Naive thymus-derived CD8-positive, alpha-beta T cell (primary cell): ENCODE data around the gene ZC3H13. TPM values are rescaled to one million over a fixed set of nuclear protein-coding genes. Genes with fewer than 3 reads are reported as not detected.
A peak's percentile ranks its signal among the peaks of the same experiment; 100 is the strongest.

Experiments used
- ATAC-seq, 2 donors: fragments of 150-1000 bp; cut with Tn5 transposase in 1 of 2; sonication (Bioruptor Pico), chemical (Tn5 transposase) in 1 of 2; 1 replicate in 1 of 2; 2 replicates in 1 of 2; pipeline ENCODE4 v1.10.0; 2021; ENCODE audit warnings: mild to moderate bottlenecking in 2 of 2, moderate library complexity in 2 of 2
- POLR2A ChIA-PET: fragments of 350-600 bp; sonication (Branson Sonifier 250); formaldehyde crosslinking; loops from one replicate; lab custom pipeline; 2021; ENCODE audit warnings: antibody characterized with exemption; lab: Charles Lee
- DNase-seq, 10 donors: peaks; one replicate each; pipeline versions ENCODE4 v3.0.0 to v3.0.0-alpha.2; 2020 to 2022
- H3K27ac Mint-ChIP-seq, 10 donors: one replicate each; pipeline ENCODE4 v1.8.0; 2020 to 2022; ENCODE audit warnings: mild to moderate bottlenecking in 10 of 10, mixed read lengths in 10 of 10, moderate library complexity in 4 of 10, inconsistent platforms in 1 of 10
- H3K27me3 Mint-ChIP-seq, 5 donors: one replicate each; pipeline ENCODE4 v1.8.0; 2021 to 2022; ENCODE audit warnings: mixed read lengths in 5 of 5
- H3K36me3 Mint-ChIP-seq, 3 donors: one replicate each; pipeline ENCODE4 v1.8.0; 2020 to 2022; ENCODE audit warnings: mixed read lengths in 3 of 3, mild to moderate bottlenecking in 2 of 3, inconsistent platforms in 1 of 3
- H3K4me1 Mint-ChIP-seq, 4 donors: one replicate each; pipeline ENCODE4 v1.8.0; 2021 to 2022; ENCODE audit warnings: mixed read lengths in 4 of 4
- H3K4me3 Mint-ChIP-seq, 10 donors: one replicate each; pipeline ENCODE4 v1.8.0; 2020 to 2022; ENCODE audit warnings: mild to moderate bottlenecking in 10 of 10, mixed read lengths in 10 of 10, moderate library complexity in 6 of 10, inconsistent platforms in 1 of 10
- H3K9me3 Mint-ChIP-seq, 9 donors: one replicate each; pipeline ENCODE4 v1.8.0; 2020 to 2022; ENCODE audit warnings: mixed read lengths in 9 of 9, mild to moderate bottlenecking in 3 of 9, inconsistent platforms in 1 of 9, moderate library complexity in 1 of 9
- polyA plus RNA-seq, 3 donors: library from polyadenylated mRNA; unstranded; fragments of 300-500 nt; fragmentation: Illumina TruSeq; gene quantifications; one replicate each; pipeline ENCODE4 v1.2.3, GENCODE V29; 2021
- total RNA-seq, 8 experiments: library from RNA in 2 of 8; stranded (reverse) in 2 of 8; gene quantifications; one replicate each; pipeline ENCODE4 v1.2.3 and lab custom pipeline; 2021 to 2026

The ZC3H13 gene
- total and polyA plus RNA-seq, 5 experiments from 2014 or later, result 21.2 to 70.8 (median 48.4) TPM

DNA sequence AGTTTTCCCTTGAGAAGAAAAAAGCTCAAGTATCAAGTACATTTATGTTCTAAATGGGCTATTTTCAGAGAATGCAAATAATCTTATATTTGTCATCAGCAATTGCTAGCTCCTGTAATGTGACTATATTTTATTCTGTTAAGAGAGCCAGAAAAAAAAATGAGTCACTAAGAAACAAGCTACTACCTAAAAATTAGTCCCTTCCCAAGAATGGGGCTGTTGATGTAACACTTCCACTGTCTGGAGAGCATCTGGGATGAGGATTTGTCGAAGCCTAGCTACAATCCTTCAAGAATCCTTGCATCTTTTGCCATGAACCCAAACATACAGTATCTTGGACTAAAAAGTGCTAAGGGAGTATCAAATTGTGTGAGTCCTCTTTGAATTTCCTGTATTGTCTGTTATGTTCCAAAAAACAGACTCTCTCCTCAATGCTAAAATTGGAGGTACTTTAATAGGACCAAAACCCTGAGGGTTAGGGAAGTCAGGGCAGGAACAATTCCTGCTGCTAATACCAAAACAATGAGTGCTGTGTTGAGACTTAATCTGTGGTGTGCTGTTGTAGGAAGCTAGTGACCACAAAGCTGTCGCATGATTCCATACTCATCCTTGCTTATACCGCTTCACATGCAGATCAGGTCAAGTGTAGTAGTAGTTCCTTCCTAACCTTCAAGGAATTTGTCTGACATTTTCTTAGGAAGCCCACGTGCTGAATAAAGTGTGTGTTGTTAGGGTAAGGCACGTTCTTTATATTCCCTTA is 4.9 kb upstream of the ZC3H13 start:
- POLR2A ChIA-PET, result interaction anchor here (0.7 kb wide), 1 partner anchor 162 kb away, joined by 3 read pairs; no protein-coding TSS in a partner anchor
- peaks cover 0 to 11% (median 5%) of the 10 kb centered on the region in 5 donors for H3K27me3 Mint-ChIP-seq
- ATAC-seq, result no peak
- no peaks in the 10 kb centered on the region for H3K9me3 Mint-ChIP-seq
- H3K36me3 Mint-ChIP-seq, result no peaks in the 10 kb centered on the region
- no peak for DNase-seq
- H3K4me3 Mint-ChIP-seq, result no peak overlapping the region
- H3K4me1 Mint-ChIP-seq, result peaks cover 0 to 13% (median 11%) of the 10 kb centered on the region in 4 donors
- no peak overlapping the region for H3K27ac Mint-ChIP-seq

DNA sequence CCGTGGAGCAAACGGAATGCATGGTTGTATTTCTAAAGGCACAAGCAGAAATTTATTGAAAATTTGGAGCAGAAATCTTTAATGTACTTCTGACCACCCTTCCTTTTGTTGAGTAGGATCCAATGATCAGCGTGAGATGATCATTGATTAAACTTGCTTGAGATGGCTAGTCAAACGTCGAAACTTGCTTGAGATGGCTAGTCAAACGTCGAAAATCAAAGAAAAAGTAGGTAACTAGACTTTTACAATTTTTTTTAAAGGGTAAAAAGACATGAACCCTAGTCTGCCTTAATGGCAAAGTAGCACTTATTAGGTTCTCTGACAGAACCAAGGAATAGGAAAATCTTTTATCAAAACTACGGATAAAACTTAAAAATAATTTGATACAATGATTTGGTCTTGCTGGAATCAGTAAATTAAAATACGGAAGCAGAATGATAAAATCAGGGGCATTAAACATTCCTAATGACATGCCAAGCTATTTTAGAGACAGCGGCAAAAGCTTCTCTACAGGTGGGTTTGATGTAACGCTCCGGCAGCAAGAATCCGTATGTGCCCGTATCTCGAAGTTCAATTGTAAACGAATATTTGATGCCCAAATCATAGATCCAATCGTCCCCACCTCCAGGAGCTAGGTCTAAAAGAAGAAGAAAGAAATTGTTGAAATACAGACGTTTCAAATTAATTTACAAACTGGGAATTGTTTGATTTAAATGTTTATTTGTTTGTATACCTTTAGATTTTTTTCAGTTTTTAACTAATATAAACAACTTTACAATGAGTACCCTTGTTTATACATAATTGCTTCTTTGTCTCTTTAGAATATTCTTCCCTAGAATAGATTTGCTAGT is 841 bp upstream of the ZC3H13 start:
- H3K4me3 Mint-ChIP-seq, result peak overlapping the region; percentile 92 to 97 (median 94)
- H3K4me1 Mint-ChIP-seq, result peaks cover 2 to 44% (median 34%) of the 10 kb centered on the region in 4 donors
- POLR2A ChIA-PET, result interaction anchor here (0.6 to 1.7 kb wide), 3 partner anchors 119 to 279 kb away, joined by 3 to 7 read pairs (median 7); no protein-coding TSS in a partner anchor
- peak in 2 of 10 donors; percentile 5 for DNase-seq
- H3K27me3 Mint-ChIP-seq, result peaks cover 0 to 11% (median 5%) of the 10 kb centered on the region in 5 donors
- no peak for ATAC-seq
- H3K27ac Mint-ChIP-seq, result peak overlapping the region; percentile 87 to 99 (median 96)
- no peaks in the 10 kb centered on the region for H3K9me3 Mint-ChIP-seq
- H3K36me3 Mint-ChIP-seq, result peaks cover 0 to 3% (median 2%) of the 10 kb centered on the region in 3 donors

DNA sequence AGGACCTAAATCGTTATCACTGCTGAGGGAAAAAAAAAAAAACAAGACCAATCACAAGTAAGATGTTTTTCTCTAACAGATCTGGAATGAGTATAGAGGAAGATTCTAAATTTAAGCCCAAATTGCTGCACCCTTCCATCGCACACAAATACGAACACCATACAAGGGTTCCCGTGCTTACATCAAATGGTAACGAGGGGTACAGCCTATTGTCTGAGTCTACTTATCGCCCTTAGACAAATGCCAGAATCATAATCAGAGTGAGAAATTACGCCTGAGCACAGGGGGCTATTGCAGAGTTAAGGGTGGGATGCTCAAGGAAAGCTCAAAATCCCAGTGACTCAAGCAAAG is 603 bp downstream of the ZC3H13 start:
- Mint-ChIP-seq H3K36me3 (peaks cover 0 to 7% (median 2%) of the 10 kb centered on the region in 3 donors), H3K27me3 (peaks cover 0 to 11% (median 5%) of the 10 kb centered on the region in 5 donors), H3K4me1 (peaks cover 7 to 50% (median 44%) of the 10 kb centered on the region in 4 donors), H3K9me3 (no peaks in the 10 kb centered on the region), H3K4me3 (peak overlapping the region; percentile 92 to 97 (median 94)), H3K27ac (peak overlapping the region; percentile 87 to 99 (median 96))
- DNase-seq, result no peak
- peak; percentile 26 to 32 for ATAC-seq
- POLR2A ChIA-PET, result interaction anchor here (0.7 to 1.7 kb wide), 6 partner anchors 73 to 587 kb away, joined by 3 to 7 read pairs (median 4); partner anchors contain the start of gene COG3

DNA sequence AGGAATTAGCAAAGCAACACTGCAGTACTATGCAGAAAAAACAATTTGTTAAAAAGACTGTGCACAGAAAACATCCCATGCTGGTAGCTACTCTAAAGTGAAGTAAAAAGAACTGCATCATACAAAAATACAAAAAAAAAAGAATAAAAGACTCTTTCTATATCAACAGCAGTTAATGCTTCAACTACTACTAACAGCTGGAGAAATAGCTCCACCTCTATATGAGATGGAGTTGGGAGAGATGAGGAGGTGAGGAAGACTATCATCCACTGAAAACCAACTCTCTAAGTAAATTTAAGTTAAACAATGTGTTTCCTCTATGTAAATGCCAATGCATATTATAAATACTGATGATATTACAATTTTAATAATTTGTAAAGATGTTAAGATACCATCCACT is 1.8 kb downstream of the ZC3H13 start:
- peak overlapping the region in 2 of 10 donors; percentile 31 to 41 for H3K27ac Mint-ChIP-seq
- POLR2A ChIA-PET, result interaction anchor here (0.7 kb wide), 1 partner anchor 76 kb away, joined by 3 read pairs; no protein-coding TSS in a partner anchor
- H3K27me3 Mint-ChIP-seq, result peaks cover 0 to 7% (median 5%) of the 10 kb centered on the region in 5 donors
- H3K4me1 Mint-ChIP-seq, result peaks cover 7 to 55% (median 46%) of the 10 kb centered on the region in 4 donors
- DNase-seq (no peak), ATAC-seq (no peak)
- peaks cover 0 to 7% (median 2%) of the 10 kb centered on the region in 3 donors for H3K36me3 Mint-ChIP-seq
- H3K9me3 Mint-ChIP-seq, result no peaks in the 10 kb centered on the region
- peak overlapping the region; percentile 7 to 66 (median 41) for H3K4me3 Mint-ChIP-seq

DNA sequence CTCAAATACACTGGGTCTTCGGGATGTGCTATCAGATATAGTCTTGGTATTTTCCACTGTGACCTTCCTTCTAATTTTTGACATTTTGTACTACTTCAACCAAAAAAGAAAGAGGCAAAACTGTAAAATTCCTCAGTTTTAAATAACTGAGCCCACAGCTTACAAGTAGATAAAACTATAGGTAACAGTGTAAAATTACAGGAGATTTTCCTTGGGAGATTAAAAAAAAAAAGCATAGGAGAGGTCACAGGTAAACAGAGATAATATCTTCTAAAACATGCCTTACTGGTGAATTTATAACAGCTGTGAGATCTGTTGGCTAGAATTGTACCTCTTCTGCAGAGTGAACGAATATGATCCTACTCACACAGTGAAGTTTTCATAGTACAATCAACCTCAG is 7.1 kb downstream of the ZC3H13 start:
- POLR2A ChIA-PET, result no interaction called here
- ATAC-seq (no peak), DNase-seq (no peak)
- Mint-ChIP-seq H3K4me1 (peaks cover 6 to 44% (median 30%) of the 10 kb centered on the region in 4 donors), H3K4me3 (peak overlapping the region in 1 of 10 donors; percentile 35), H3K27me3 (no peaks in the 10 kb centered on the region), H3K27ac (no peak overlapping the region), H3K36me3 (peaks cover 0 to 44% (median 11%) of the 10 kb centered on the region in 3 donors), H3K9me3 (no peaks in the 10 kb centered on the region)

DNA sequence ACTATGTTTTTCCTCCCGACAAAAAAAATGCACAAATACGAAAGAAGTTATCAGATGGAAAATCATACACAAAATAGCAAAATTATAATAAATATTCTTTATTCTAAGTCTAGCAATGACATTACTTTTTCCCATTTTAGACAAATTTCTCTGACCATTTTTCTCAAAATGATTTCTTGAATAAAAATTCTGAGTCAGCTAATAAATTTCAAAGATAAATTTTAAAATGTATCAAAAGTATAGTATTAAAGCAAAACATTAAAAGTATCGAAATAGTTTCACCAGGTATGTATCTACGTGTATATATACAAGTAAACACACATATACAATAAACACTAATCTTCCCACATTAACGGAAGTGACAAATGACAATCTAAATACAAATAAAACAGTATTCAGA is 8.9 kb downstream of the ZC3H13 start:
- ATAC-seq, result no peak
- peaks cover 6 to 29% (median 23%) of the 10 kb centered on the region in 4 donors for H3K4me1 Mint-ChIP-seq
- POLR2A ChIA-PET, result no interaction called here

DNA sequence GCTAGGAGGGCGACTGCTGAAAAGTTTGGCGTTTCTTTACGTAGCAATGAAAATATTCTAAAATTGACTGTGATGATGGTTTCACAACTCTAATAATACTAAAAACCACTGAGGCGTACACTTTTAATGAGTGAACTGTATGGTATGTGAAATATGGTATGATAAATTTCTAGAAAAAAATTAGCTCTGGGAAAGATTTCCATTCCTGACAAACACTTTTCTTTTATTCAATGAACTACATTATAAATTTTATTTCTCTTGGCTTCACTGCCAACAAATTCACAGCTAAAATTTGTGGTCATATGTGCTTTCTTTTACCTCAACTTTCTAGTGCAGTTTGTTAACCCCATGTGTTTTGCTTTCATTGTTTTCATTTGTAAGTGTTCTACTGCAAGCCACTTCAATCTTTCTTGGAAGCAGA is 11.1 kb downstream of the ZC3H13 start:
- POLR2A ChIA-PET, result no interaction called here
- Mint-ChIP-seq H3K27ac (no peak overlapping the region), H3K36me3 (peaks cover 5 to 72% (median 20%) of the 10 kb centered on the region in 3 donors)

More for the DNA sequence above, 8.9 kb downstream of the ZC3H13 start:
- DNase-seq, result no peak
- peaks cover 0 to 57% (median 12%) of the 10 kb centered on the region in 3 donors for H3K36me3 Mint-ChIP-seq
- H3K9me3 Mint-ChIP-seq, result no peaks in the 10 kb centered on the region
- H3K27ac Mint-ChIP-seq, result no peak overlapping the region
- no peaks in the 10 kb centered on the region for H3K27me3 Mint-ChIP-seq
- H3K4me3 Mint-ChIP-seq, result no peak overlapping the region

DNA sequence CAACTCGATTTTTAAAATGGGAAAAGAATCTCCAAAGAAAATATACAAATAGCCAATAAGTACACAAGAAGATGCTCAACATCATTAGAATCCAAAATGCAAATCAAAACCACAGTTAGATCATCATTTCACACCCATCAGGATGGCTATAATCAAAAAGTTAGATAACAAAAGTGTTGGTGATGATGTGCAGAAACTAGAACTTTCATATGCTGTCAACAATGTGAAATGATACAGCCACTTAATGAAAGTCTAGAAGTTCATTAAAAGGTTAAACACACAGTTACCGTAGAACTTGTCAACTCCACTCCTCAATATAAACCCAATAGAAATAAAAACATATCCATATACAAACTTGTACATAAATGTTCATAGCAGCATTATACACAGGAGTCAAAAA is 11.8 kb downstream of the ZC3H13 start:
- Mint-ChIP-seq H3K9me3 (no peaks in the 10 kb centered on the region), H3K36me3 (peaks cover 11 to 78% (median 25%) of the 10 kb centered on the region in 3 donors), H3K27me3 (no peaks in the 10 kb centered on the region), H3K27ac (no peak overlapping the region), H3K4me3 (no peak overlapping the region), H3K4me1 (peaks cover 10 to 20% (median 17%) of the 10 kb centered on the region in 4 donors)
- ATAC-seq, result no peak
- POLR2A ChIA-PET, result no interaction called here
- DNase-seq, result no peak

More for the DNA sequence above, 11.1 kb downstream of the ZC3H13 start:
- Mint-ChIP-seq H3K4me3 (no peak overlapping the region), H3K9me3 (no peaks in the 10 kb centered on the region), H3K27me3 (no peaks in the 10 kb centered on the region), H3K4me1 (peaks cover 8 to 20% (median 16%) of the 10 kb centered on the region in 4 donors)
- ATAC-seq, result no peak
- DNase-seq, result no peak

DNA sequence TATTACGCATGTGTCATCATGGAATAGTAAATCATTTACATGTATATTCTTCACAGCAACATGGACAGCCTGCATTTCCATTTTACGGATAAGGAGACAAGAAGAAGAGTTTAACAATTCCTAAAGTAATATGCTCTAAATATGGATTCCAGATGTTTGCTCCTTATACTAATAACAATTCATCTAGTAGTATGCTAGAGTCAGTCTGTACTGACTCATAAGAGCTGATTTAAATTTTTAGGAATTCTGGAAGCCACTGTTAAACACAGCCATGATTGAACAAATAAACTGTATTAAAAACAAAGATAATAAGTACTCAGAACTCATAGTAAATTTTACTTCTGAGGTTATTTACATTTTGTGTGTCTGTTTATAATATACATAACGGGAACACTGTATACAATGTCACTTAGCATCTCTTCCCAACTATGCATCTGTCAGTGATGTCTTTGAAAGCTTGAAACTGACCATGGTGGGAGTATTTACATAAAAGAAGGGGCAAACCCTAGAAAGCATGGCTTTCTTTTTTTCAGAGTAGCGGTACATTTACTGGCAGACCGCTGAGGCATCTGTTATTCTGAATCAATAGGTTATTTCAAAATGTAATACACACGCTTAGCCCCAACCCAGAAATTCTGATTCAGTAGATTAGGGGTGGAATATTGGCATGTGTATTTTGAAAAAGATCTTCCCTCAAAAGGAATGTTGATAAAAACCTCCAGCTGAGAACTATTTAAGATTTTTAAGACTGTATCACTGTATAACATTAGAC is 12.9 kb downstream of the ZC3H13 start:
- H3K9me3 Mint-ChIP-seq, result no peaks in the 10 kb centered on the region

DNA sequence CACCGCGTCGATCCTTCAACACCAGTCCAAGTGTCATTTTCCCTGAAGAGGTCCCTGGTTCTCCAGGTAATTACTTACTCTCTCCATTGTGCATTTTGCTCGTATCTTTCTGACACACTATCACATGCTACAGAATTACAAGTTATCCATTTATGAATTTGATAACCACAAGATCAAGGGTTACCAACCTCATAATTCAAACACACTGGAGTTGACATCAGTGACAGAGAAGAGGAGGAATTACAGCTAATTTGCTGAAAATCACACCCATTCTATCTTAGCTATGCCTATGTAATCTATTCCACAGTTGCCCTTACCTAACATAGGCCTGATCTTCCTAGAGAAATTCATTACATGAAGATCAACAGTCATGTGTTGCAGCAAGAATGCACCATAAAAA is 14.2 kb downstream of the ZC3H13 start:
- POLR2A ChIA-PET, result no interaction called here
- Mint-ChIP-seq H3K9me3 (no peaks in the 10 kb centered on the region), H3K4me3 (no peak overlapping the region), H3K27ac (peak overlapping the region in 2 of 10 donors; percentile 18 to 29), H3K27me3 (no peaks in the 10 kb centered on the region), H3K4me1 (peaks cover 2 to 18% (median 12%) of the 10 kb centered on the region in 4 donors), H3K36me3 (peaks cover 20 to 88% (median 48%) of the 10 kb centered on the region in 3 donors)
- ATAC-seq (no peak), DNase-seq (no peak)

More for the DNA sequence above, 12.9 kb downstream of the ZC3H13 start:
- no peaks in the 10 kb centered on the region for H3K27me3 Mint-ChIP-seq
- POLR2A ChIA-PET, result no interaction called here
- DNase-seq (no peak), ATAC-seq (no peak)
- no peak overlapping the region for H3K27ac Mint-ChIP-seq
- peaks cover 16 to 83% (median 36%) of the 10 kb centered on the region in 3 donors for H3K36me3 Mint-ChIP-seq
- H3K4me1 Mint-ChIP-seq, result peaks cover 4 to 15% (median 11%) of the 10 kb centered on the region in 4 donors
- no peak overlapping the region for H3K4me3 Mint-ChIP-seq

DNA sequence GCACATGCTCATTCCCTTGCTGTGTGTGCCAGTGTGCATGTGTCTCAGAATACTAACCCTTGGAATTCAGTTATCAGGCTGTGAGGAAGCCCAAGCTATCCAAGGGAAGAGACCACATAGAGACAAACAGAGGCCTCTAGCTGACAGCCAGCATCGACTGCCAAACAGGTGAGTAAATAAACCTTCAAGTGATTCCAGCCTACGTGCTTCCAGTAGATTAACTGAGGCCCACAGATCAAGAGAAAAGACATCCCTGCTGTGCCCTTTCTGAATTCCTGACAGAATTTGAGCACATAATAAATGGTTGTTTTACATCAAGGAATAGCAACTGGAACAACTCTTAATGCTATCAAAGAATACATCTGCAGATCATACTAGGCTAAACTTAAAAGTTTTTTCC is 17.5 kb downstream of the ZC3H13 start:
- peaks cover 40 to 89% (median 65%) of the 10 kb centered on the region in 3 donors for H3K36me3 Mint-ChIP-seq
- POLR2A ChIA-PET, result no interaction called here
- peaks cover 8 to 27% (median 13%) of the 10 kb centered on the region in 4 donors for H3K4me1 Mint-ChIP-seq
- H3K4me3 Mint-ChIP-seq, result no peak overlapping the region
- peaks cover 0 to 13% (median 0%) of the 10 kb centered on the region in 9 donors for H3K9me3 Mint-ChIP-seq
- DNase-seq (no peak), ATAC-seq (no peak)
- no peak overlapping the region for H3K27ac Mint-ChIP-seq
- H3K27me3 Mint-ChIP-seq, result no peaks in the 10 kb centered on the region

DNA sequence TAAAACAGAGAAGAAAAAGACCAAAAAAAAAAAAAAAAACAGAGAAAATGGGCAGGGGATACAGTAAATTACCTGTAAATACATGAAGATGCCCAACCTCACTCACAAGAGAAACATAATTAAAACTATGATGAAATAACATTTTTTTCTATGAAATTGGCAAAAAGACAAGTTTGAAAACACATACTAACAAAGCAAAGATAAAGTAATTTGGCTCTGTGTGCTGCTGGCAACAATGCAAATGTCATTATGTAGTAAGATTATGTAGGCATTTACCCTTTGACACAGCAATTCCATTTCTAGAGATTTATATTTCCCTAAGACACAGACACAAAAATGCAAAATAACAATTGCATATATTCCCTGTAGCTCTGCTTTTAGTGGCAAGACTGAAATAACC is 20.2 kb downstream of the ZC3H13 start:
- POLR2A ChIA-PET, result no interaction called here
- Mint-ChIP-seq H3K9me3 (peaks cover 0 to 15% (median 2%) of the 10 kb centered on the region in 9 donors), H3K27me3 (no peaks in the 10 kb centered on the region), H3K4me1 (peaks cover 7 to 33% (median 23%) of the 10 kb centered on the region in 4 donors), H3K4me3 (no peak overlapping the region), H3K27ac (no peak overlapping the region), H3K36me3 (peaks cover 50 to 85% (median 69%) of the 10 kb centered on the region in 3 donors)
- ATAC-seq (no peak), DNase-seq (no peak)
